ENCODE measurements around the gene ZCWPW2.

The ZCWPW2 gene

GRCh38 chr3:28485164-28485563, 136.6 kb downstream of the ZCWPW2 start:
- no peaks in the 10 kb centered on the region for H3K4me1 ChIP-seq (ENCODE audit: control insufficient read depth in 1 of 2, insufficient read depth in 2 of 2, low read length in 2 of 2)
- no peak overlapping the region for H3K9ac ChIP-seq (ENCODE audit: low read length)
- H4K91ac ChIP-seq (ENCODE audit: low read depth, low read length), result no peak overlapping the region
- H3K36me3 ChIP-seq (ENCODE audit: control insufficient read depth in 1 of 2, insufficient read depth in 2 of 2, low read length in 2 of 2), result no peaks in the 10 kb centered on the region
- no peaks in the 10 kb centered on the region for H3K79me1 ChIP-seq (ENCODE audit: low read length)
- no peak overlapping the region for H2AFZ ChIP-seq (ENCODE audit: insufficient read depth, low read length, poor library complexity)
- no peaks in the 10 kb centered on the region for H3K27me3 ChIP-seq (ENCODE audit: insufficient read depth, low read length)
- no peak overlapping the region for H2BK5ac ChIP-seq (ENCODE audit: low read depth, low read length, poor library complexity)
- H3K4me3 ChIP-seq (ENCODE audit: low read depth, low read length), result no peak overlapping the region
- H2BK120ac ChIP-seq (ENCODE audit: insufficient read depth, low read length, poor library complexity), result no peak overlapping the region
- H3K4ac ChIP-seq (ENCODE audit: low read depth, low read length), result no peak overlapping the region
- no peak overlapping the region for H3K4me2 ChIP-seq (ENCODE audit: low read length)
- H2BK12ac ChIP-seq (ENCODE audit: low read length), result no peak overlapping the region
- no peak for DNase-seq
- H4K8ac ChIP-seq (ENCODE audit: low read depth, low read length), result no peak overlapping the region
- no peak overlapping the region for H3K23ac ChIP-seq (ENCODE audit: low read length)
- H3K18ac ChIP-seq (ENCODE audit: low read length), result no peak overlapping the region
- no peak overlapping the region for H3K14ac ChIP-seq (ENCODE audit: low read length)
- H3K27ac ChIP-seq (ENCODE audit: low read depth, low read length), result no peak overlapping the region
- no peak overlapping the region for H2AK5ac ChIP-seq (ENCODE audit: low read length)
- H4K12ac ChIP-seq (ENCODE audit: low read depth, low read length), result no peak overlapping the region
- no peaks in the 10 kb centered on the region for H3K9me3 ChIP-seq (ENCODE audit: insufficient read depth, low read depth, low read length)
- no peaks in the 10 kb centered on the region for H3K79me2 ChIP-seq (ENCODE audit: control insufficient read depth, insufficient read depth, low read length, poor library complexity)

GRCh38 chr3:28495301-28495700, 146.8 kb downstream of the ZCWPW2 start:
- Histone ChIP-seq H2AK5ac (ENCODE audit: low read length) (no peak overlapping the region), H2BK12ac (ENCODE audit: low read length) (no peak overlapping the region), H3K23ac (ENCODE audit: low read length) (no peak overlapping the region), H3K36me3 (ENCODE audit: control insufficient read depth in 1 of 2, insufficient read depth in 2 of 2, low read length in 2 of 2) (no peaks in the 10 kb centered on the region), H3K79me2 (ENCODE audit: control insufficient read depth, insufficient read depth, low read length, poor library complexity) (no peaks in the 10 kb centered on the region), H3K4me1 (ENCODE audit: control insufficient read depth in 1 of 2, insufficient read depth in 2 of 2, low read length in 2 of 2) (no peaks in the 10 kb centered on the region), H3K4ac (ENCODE audit: low read depth, low read length) (no peak overlapping the region), H3K79me1 (ENCODE audit: low read length) (no peaks in the 10 kb centered on the region), H3K4me2 (ENCODE audit: low read length) (no peak overlapping the region), H4K91ac (ENCODE audit: low read depth, low read length) (no peak overlapping the region), H3K9ac (ENCODE audit: low read length) (no peak overlapping the region), H3K18ac (ENCODE audit: low read length) (no peak overlapping the region), H3K4me3 (ENCODE audit: low read depth, low read length) (no peak overlapping the region), H3K27ac (ENCODE audit: low read depth, low read length) (no peak overlapping the region), H2AFZ (ENCODE audit: insufficient read depth, low read length, poor library complexity) (no peak overlapping the region), H4K8ac (ENCODE audit: low read depth, low read length) (no peak overlapping the region), H3K27me3 (ENCODE audit: insufficient read depth, low read length) (no peaks in the 10 kb centered on the region), H3K9me3 (ENCODE audit: insufficient read depth, low read depth, low read length) (no peaks in the 10 kb centered on the region), H2BK120ac (ENCODE audit: insufficient read depth, low read length, poor library complexity) (no peak overlapping the region), H3K14ac (ENCODE audit: low read length) (no peak overlapping the region), H2BK5ac (ENCODE audit: low read depth, low read length, poor library complexity) (no peak overlapping the region), H4K12ac (ENCODE audit: low read depth, low read length) (no peak overlapping the region)
- no peak for DNase-seq

GRCh38 chr3:28502397-28502937, 153.9 kb downstream of the ZCWPW2 start:
- Histone ChIP-seq H3K4ac (ENCODE audit: low read depth, low read length) (no peak overlapping the region), H3K9ac (ENCODE audit: low read length) (no peak overlapping the region), H3K36me3 (ENCODE audit: control insufficient read depth in 1 of 2, insufficient read depth in 2 of 2, low read length in 2 of 2) (no peaks in the 10 kb centered on the region), H3K9me3 (ENCODE audit: insufficient read depth, low read depth, low read length) (no peaks in the 10 kb centered on the region), H3K27me3 (ENCODE audit: insufficient read depth, low read length) (no peaks in the 10 kb centered on the region), H3K4me3 (ENCODE audit: low read depth, low read length) (no peak overlapping the region), H3K79me1 (ENCODE audit: low read length) (no peaks in the 10 kb centered on the region), H3K4me2 (ENCODE audit: low read length) (no peak overlapping the region), H2BK5ac (ENCODE audit: low read depth, low read length, poor library complexity) (no peak overlapping the region), H3K18ac (ENCODE audit: low read length) (no peak overlapping the region), H2AK5ac (ENCODE audit: low read length) (no peak overlapping the region), H4K12ac (ENCODE audit: low read depth, low read length) (no peak overlapping the region), H2BK12ac (ENCODE audit: low read length) (no peak overlapping the region), H3K27ac (ENCODE audit: low read depth, low read length) (no peak overlapping the region), H3K4me1 (ENCODE audit: control insufficient read depth in 1 of 2, insufficient read depth in 2 of 2, low read length in 2 of 2) (no peaks in the 10 kb centered on the region), H4K8ac (ENCODE audit: low read depth, low read length) (no peak overlapping the region), H3K23ac (ENCODE audit: low read length) (no peak overlapping the region), H2AFZ (ENCODE audit: insufficient read depth, low read length, poor library complexity) (no peak overlapping the region), H2BK120ac (ENCODE audit: insufficient read depth, low read length, poor library complexity) (no peak overlapping the region), H4K91ac (ENCODE audit: low read depth, low read length) (no peak overlapping the region), H3K79me2 (ENCODE audit: control insufficient read depth, insufficient read depth, low read length, poor library complexity) (no peaks in the 10 kb centered on the region), H3K14ac (ENCODE audit: low read length) (no peak overlapping the region)
- no peak for DNase-seq
- no CpG with 5 or more reads among the region's 6 CpGs for WGBS (ENCODE audit: extremely low coverage, insufficient coverage, insufficient read length)

GRCh38 chr3:28504976-28505375, 156.5 kb downstream of the ZCWPW2 start:
- Histone ChIP-seq H3K4me1 (ENCODE audit: control insufficient read depth in 1 of 2, insufficient read depth in 2 of 2, low read length in 2 of 2) (no peaks in the 10 kb centered on the region), H3K14ac (ENCODE audit: low read length) (no peak overlapping the region), H3K27ac (ENCODE audit: low read depth, low read length) (no peak overlapping the region), H3K18ac (ENCODE audit: low read length) (no peak overlapping the region), H2BK5ac (ENCODE audit: low read depth, low read length, poor library complexity) (no peak overlapping the region), H2BK120ac (ENCODE audit: insufficient read depth, low read length, poor library complexity) (no peak overlapping the region), H3K9me3 (ENCODE audit: insufficient read depth, low read depth, low read length) (no peaks in the 10 kb centered on the region), H2AK5ac (ENCODE audit: low read length) (no peak overlapping the region), H4K91ac (ENCODE audit: low read depth, low read length) (no peak overlapping the region), H4K8ac (ENCODE audit: low read depth, low read length) (no peak overlapping the region), H3K79me1 (ENCODE audit: low read length) (no peaks in the 10 kb centered on the region), H3K4me2 (ENCODE audit: low read length) (no peak overlapping the region), H3K23ac (ENCODE audit: low read length) (no peak overlapping the region), H3K4me3 (ENCODE audit: low read depth, low read length) (no peak overlapping the region), H2AFZ (ENCODE audit: insufficient read depth, low read length, poor library complexity) (no peak overlapping the region), H3K79me2 (ENCODE audit: control insufficient read depth, insufficient read depth, low read length, poor library complexity) (no peaks in the 10 kb centered on the region), H4K12ac (ENCODE audit: low read depth, low read length) (no peak overlapping the region), H3K27me3 (ENCODE audit: insufficient read depth, low read length) (no peaks in the 10 kb centered on the region), H2BK12ac (ENCODE audit: low read length) (no peak overlapping the region), H3K4ac (ENCODE audit: low read depth, low read length) (no peak overlapping the region), H3K9ac (ENCODE audit: low read length) (no peak overlapping the region), H3K36me3 (ENCODE audit: control insufficient read depth in 1 of 2, insufficient read depth in 2 of 2, low read length in 2 of 2) (no peaks in the 10 kb centered on the region)
- WGBS (ENCODE audit: extremely low coverage, insufficient coverage, insufficient read length), result no CpG with 5 or more reads among the region's 1 CpG
- DNase-seq, result no peak
